Type B pancreatic cell (in vitro differentiated cells): ENCODE results near the gene DDX24. TPM values are rescaled to one million over a fixed set of nuclear protein-coding genes. Genes with fewer than 3 reads are reported as not detected.

Experiments
- DNase-seq: peaks from one replicate; pipeline ENCODE4 v3.0.0; 2021; ENCODE audit warnings: mixed read lengths; ENCODE audit not compliant: unreplicated experiment; ENCODE audit errors: extremely low spot score
- H3K27ac Mint-ChIP-seq: 2 replicates; pipeline ENCODE4 v1.8.0; 2021; ENCODE audit warnings: mild to moderate bottlenecking, mixed read lengths
- H3K27me3 Mint-ChIP-seq: 2 replicates; pipeline ENCODE4 v1.8.0; 2021; ENCODE audit warnings: mixed read lengths
- H3K36me3 Mint-ChIP-seq: 2 replicates; pipeline ENCODE4 v1.8.0; 2021; ENCODE audit warnings: mixed read lengths
- H3K4me1 Mint-ChIP-seq: one replicate; pipeline ENCODE4 v1.8.0; 2021; ENCODE audit warnings: mixed read lengths; ENCODE audit not compliant: unreplicated experiment
- H3K4me3 Mint-ChIP-seq: 2 replicates; pipeline ENCODE4 v1.8.0; 2021; ENCODE audit warnings: mild to moderate bottlenecking, mixed read lengths
- H3K9me3 Mint-ChIP-seq: 2 replicates; pipeline ENCODE4 v1.8.0; 2021; ENCODE audit warnings: mixed read lengths
- CTCF ChIP-seq: fragments of 200-600 bp; sonication (generic); conservative IDR thresholded peaks from 2 replicates; pipeline ENCODE4 v1.5.0; 2021; ENCODE audit warnings: antibody characterized with exemption, mild to moderate bottlenecking
- total RNA-seq: library from RNA; stranded (reverse); gene quantifications from 2 replicates; pipeline ENCODE4 v1.2.1, GENCODE V29; 2021; ENCODE audit warnings: low replicate concordance

Gene DDX24
- total RNA-seq, 1 donor from 2014 or later, result 156 TPM

GRCh38 chr14:94047581-94047980 lies 33.4 kb downstream of the DDX24 start:
- DNase-seq, result no peak
- H3K9me3 Mint-ChIP-seq, result no peaks in the 10 kb centered on the region
- peaks cover 18% of the 10 kb centered on the region for H3K4me1 Mint-ChIP-seq
- no peaks in the 10 kb centered on the region for H3K27me3 Mint-ChIP-seq
- peaks cover 29% of the 10 kb centered on the region for H3K36me3 Mint-ChIP-seq
- H3K27ac Mint-ChIP-seq, result no peak overlapping the region
- TF ChIP-seq CTCF, result no peak
- no peak overlapping the region for H3K4me3 Mint-ChIP-seq

GRCh38 chr14:94046696-94047250 lies 34.2 kb downstream of the DDX24 start:
- Mint-ChIP-seq H3K27me3 (no peaks in the 10 kb centered on the region), H3K9me3 (no peaks in the 10 kb centered on the region), H3K4me3 (no peak overlapping the region), H3K4me1 (peaks cover 18% of the 10 kb centered on the region), H3K36me3 (peaks cover 23% of the 10 kb centered on the region), H3K27ac (no peak overlapping the region)
- no peak for DNase-seq
- TF ChIP-seq CTCF, result no peak

GRCh38 chr14:94045563-94046345 lies 35.2 kb downstream of the DDX24 start:
- Mint-ChIP-seq H3K27me3 (no peaks in the 10 kb centered on the region), H3K27ac (no peak overlapping the region), H3K4me3 (no peak overlapping the region), H3K4me1 (peaks cover 12% of the 10 kb centered on the region), H3K36me3 (peaks cover 15% of the 10 kb centered on the region), H3K9me3 (no peaks in the 10 kb centered on the region)
- no peak for TF ChIP-seq CTCF
- DNase-seq, result no peak

- H3K4me3 Mint-ChIP-seq, result no peak overlapping the region
- peaks cover 14% of the 10 kb centered on the region for H3K36me3 Mint-ChIP-seq
- no peak overlapping the region for H3K27ac Mint-ChIP-seq
- H3K9me3 Mint-ChIP-seq, result no peaks in the 10 kb centered on the region
- no peaks in the 10 kb centered on the region for H3K27me3 Mint-ChIP-seq
- peaks cover 11% of the 10 kb centered on the region for H3K4me1 Mint-ChIP-seq
- TF ChIP-seq CTCF, result no peak
- no peak for DNase-seq
Observed at GRCh38 chr14:94045101-94045500, 35.9 kb downstream of the DDX24 start.

GRCh38 chr14:94044476-94045091 lies 36.4 kb downstream of the DDX24 start:
- H3K4me3 Mint-ChIP-seq, result no peak overlapping the region
- peaks cover 10% of the 10 kb centered on the region for H3K36me3 Mint-ChIP-seq
- H3K27me3 Mint-ChIP-seq, result no peaks in the 10 kb centered on the region
- H3K9me3 Mint-ChIP-seq, result no peaks in the 10 kb centered on the region
- no peak overlapping the region for H3K27ac Mint-ChIP-seq
- DNase-seq, result no peak
- no peak for TF ChIP-seq CTCF
- peaks cover 9% of the 10 kb centered on the region for H3K4me1 Mint-ChIP-seq
